H9 (cell line): Measurements from ENCODE around the gene BATF. TPM values are rescaled to one million over a fixed set of nuclear protein-coding genes. Genes with fewer than 3 reads are reported as not detected.
A peak's percentile ranks its signal among the peaks of the same experiment; 100 is the strongest.

Experiments
- DNase-seq: peaks from one replicate; pipeline ENCODE4 v3.0.0-alpha.2; 2017
- H2AFZ ChIP-seq: one replicate; pipeline ENCODE4 v1.6.1; 2013; ENCODE audit warnings: mild to moderate bottlenecking, low read length, control low read depth, moderate library complexity
- H2AK5ac ChIP-seq: 2 replicates; pipeline ENCODE4 v1.6.1; 2013; ENCODE audit warnings: low read length, control low read depth, mixed read lengths; ENCODE audit not compliant: insufficient read length
- H2BK120ac ChIP-seq: one replicate; pipeline ENCODE4 v1.6.1; 2013; ENCODE audit warnings: low read depth, mild to moderate bottlenecking, low read length, control low read depth, inconsistent platforms; ENCODE audit not compliant: poor library complexity, severe bottlenecking
- H2BK12ac ChIP-seq: 2 replicates; pipeline ENCODE4 v1.6.1; 2013; ENCODE audit warnings: low read length, control low read depth, mixed read lengths, low read depth; ENCODE audit not compliant: insufficient read length
- H2BK15ac ChIP-seq: 2 replicates; pipeline ENCODE4 v1.6.1; 2013; ENCODE audit warnings: low read depth, low read length, control low read depth
- H2BK20ac ChIP-seq: one replicate; pipeline ENCODE4 v1.6.1; 2013; ENCODE audit warnings: low read depth, mild to moderate bottlenecking, low read length, control low read depth, inconsistent platforms; ENCODE audit not compliant: poor library complexity, severe bottlenecking
- H2BK5ac ChIP-seq: 2 replicates; pipeline ENCODE4 v1.6.1; 2013; ENCODE audit warnings: low read length, control low read depth, mixed read lengths; ENCODE audit not compliant: insufficient read length
- H3K14ac ChIP-seq: 2 replicates; pipeline ENCODE4 v1.6.1; 2013; ENCODE audit warnings: low read length, control low read depth; ENCODE audit not compliant: insufficient read depth
- H3K18ac ChIP-seq: 2 replicates; pipeline ENCODE4 v1.6.1; 2013; ENCODE audit warnings: low read depth, mild to moderate bottlenecking, mixed read lengths, low read length, control low read depth; ENCODE audit not compliant: insufficient read length
- H3K23ac ChIP-seq: 2 replicates; pipeline ENCODE4 v1.6.1; 2013; ENCODE audit warnings: low read length, control low read depth, mixed read lengths, low read depth; ENCODE audit not compliant: insufficient read length
- H3K23me2 ChIP-seq: 2 replicates; pipeline ENCODE4 v1.6.1; 2013; ENCODE audit warnings: low read depth, mild to moderate bottlenecking, mixed read lengths, low read length, control low read depth; ENCODE audit not compliant: insufficient read length, poor library complexity, severe bottlenecking
- H3K27ac ChIP-seq: 2 replicates; pipeline ENCODE4 v1.5.1; 2013; ENCODE audit warnings: low read length, control low read depth, mixed read lengths, low read depth; ENCODE audit not compliant: insufficient read length
- H3K27me3 ChIP-seq: 2 replicates; pipeline ENCODE4 v1.6.1; 2013; ENCODE audit warnings: low read length, control low read depth, inconsistent platforms; ENCODE audit not compliant: insufficient read depth
- H3K4ac ChIP-seq: 2 replicates; pipeline ENCODE4 v1.6.1; 2013; ENCODE audit warnings: low read depth, mild to moderate bottlenecking, control low read depth, inconsistent platforms, low read length, moderate library complexity
- H3K4me1 ChIP-seq: 2 replicates; pipeline ENCODE4 v1.6.1; 2013; ENCODE audit warnings: low read length, control low read depth, inconsistent platforms; ENCODE audit not compliant: insufficient read depth
- H3K4me2 ChIP-seq: 2 replicates; pipeline ENCODE4 v1.6.1; 2013; ENCODE audit warnings: low read length, control low read depth, mixed read lengths; ENCODE audit not compliant: insufficient read length, insufficient read depth
- H3K56ac ChIP-seq: 2 replicates; pipeline ENCODE4 v1.6.1; 2013; ENCODE audit warnings: low read depth, mild to moderate bottlenecking, mixed read lengths, low read length, control low read depth; ENCODE audit not compliant: insufficient read length
- H3K79me1 ChIP-seq: 2 replicates; pipeline ENCODE4 v1.6.1; 2013; ENCODE audit warnings: low read depth, mild to moderate bottlenecking, moderate library complexity, low read length, control low read depth, inconsistent platforms; ENCODE audit not compliant: insufficient read depth, poor library complexity, severe bottlenecking
- H3K79me2 ChIP-seq: 2 replicates; pipeline ENCODE4 v1.6.1; 2013; ENCODE audit warnings: low read length, control low read depth, inconsistent platforms; ENCODE audit not compliant: insufficient read depth
- H3K9ac ChIP-seq: 2 replicates; pipeline ENCODE4 v1.6.1; 2013; ENCODE audit warnings: low read length, control low read depth, mixed read lengths; ENCODE audit not compliant: insufficient read length; ENCODE audit errors: extremely low read depth
- H3K9me3 ChIP-seq: one replicate; pipeline ENCODE4 v1.6.1; 2013; ENCODE audit warnings: low read depth, low read length, inconsistent platforms; ENCODE audit not compliant: control insufficient read depth
- H3T11ph ChIP-seq: one replicate; pipeline ENCODE4 v1.6.1; 2013; ENCODE audit warnings: mild to moderate bottlenecking, low read length, control low read depth, inconsistent platforms
- H4K20me1 ChIP-seq: one replicate; pipeline ENCODE4 v1.6.1; 2013; ENCODE audit not compliant: control insufficient read depth, insufficient read length, insufficient read depth
- H4K5ac ChIP-seq: 2 replicates; pipeline ENCODE4 v1.6.1; 2013; ENCODE audit warnings: low read depth, mild to moderate bottlenecking, mixed read lengths, low read length, control low read depth; ENCODE audit not compliant: insufficient read length
- H4K8ac ChIP-seq: replicated peaks from 2 replicates; pipeline ENCODE4 v1.6.1; 2013; ENCODE audit warnings: low read length, control low read depth, mixed read lengths, low read depth; ENCODE audit not compliant: insufficient read length
- H4K91ac ChIP-seq: 2 replicates; pipeline ENCODE4 v1.6.1; 2013; ENCODE audit warnings: low read depth, mild to moderate bottlenecking, moderate library complexity, mixed read lengths, low read length, control low read depth; ENCODE audit not compliant: insufficient read length
- H3K27ac Mint-ChIP-seq, 3 experiments: 2 replicates in 2 of 3; 3 replicates in 1 of 3; pipeline ENCODE4 v1.8.0; 2020 to 2021; ENCODE audit warnings: mixed read lengths in 3 of 3, mild to moderate bottlenecking in 1 of 3, moderate library complexity in 1 of 3
- H3K27me3 Mint-ChIP-seq: 2 replicates; pipeline ENCODE4 v1.8.0; 2021; ENCODE audit warnings: low read depth, mild to moderate bottlenecking, moderate library complexity, mixed read lengths
- H3K36me3 Mint-ChIP-seq, 3 experiments: 2 replicates in 2 of 3; 3 replicates in 1 of 3; pipeline ENCODE4 v1.8.0; 2020 to 2021; ENCODE audit warnings: low read depth in 3 of 3, mixed read lengths in 3 of 3; ENCODE audit not compliant: insufficient read depth in 1 of 3
- H3K4me1 Mint-ChIP-seq, 2 experiments: 2 replicates each; pipeline ENCODE4 v1.8.0; 2020; ENCODE audit warnings: mixed read lengths in 2 of 2
- H3K4me3 Mint-ChIP-seq, 2 experiments: 2 replicates in 1 of 2; 3 replicates in 1 of 2; pipeline ENCODE4 v1.8.0; 2020 to 2021; ENCODE audit warnings: mild to moderate bottlenecking in 2 of 2, mixed read lengths in 2 of 2, moderate library complexity in 1 of 2
- H3K9me3 Mint-ChIP-seq, 2 experiments: 2 replicates in 1 of 2; 3 replicates in 1 of 2; pipeline ENCODE4 v1.8.0; 2020; ENCODE audit warnings: mild to moderate bottlenecking in 2 of 2, mixed read lengths in 2 of 2, moderate library complexity in 1 of 2
- WGBS: extraction: QIAGEN DNeasy Blood & Tissue Kit; methylation state at CpG from one replicate; pipeline ENCODE4 v1.1.7; 2013; ENCODE audit warnings: missing lambda C conversion rate, low lambda C conversion rate, mixed read lengths; ENCODE audit not compliant: insufficient read length; ENCODE audit errors: extremely low coverage; 5-methylcytosine and 5-hydroxymethylcytosine counted together
- total RNA-seq: library from RNA; stranded (reverse); gene quantifications from 2 replicates; pipeline ENCODE4 v1.2.1, GENCODE V29; 2021
- TF ChIP-seq, protein P1 (sequence below): fragments of 200-600 bp; sonication (generic); conservative IDR thresholded peaks from 3 replicates; pipeline ENCODE4 v1.8.0; 2021; ENCODE audit warnings: antibody characterized with exemption, mild to moderate bottlenecking

The BATF gene
- total RNA-seq, 1 experiment from 2014 or later: not detected

DNA sequence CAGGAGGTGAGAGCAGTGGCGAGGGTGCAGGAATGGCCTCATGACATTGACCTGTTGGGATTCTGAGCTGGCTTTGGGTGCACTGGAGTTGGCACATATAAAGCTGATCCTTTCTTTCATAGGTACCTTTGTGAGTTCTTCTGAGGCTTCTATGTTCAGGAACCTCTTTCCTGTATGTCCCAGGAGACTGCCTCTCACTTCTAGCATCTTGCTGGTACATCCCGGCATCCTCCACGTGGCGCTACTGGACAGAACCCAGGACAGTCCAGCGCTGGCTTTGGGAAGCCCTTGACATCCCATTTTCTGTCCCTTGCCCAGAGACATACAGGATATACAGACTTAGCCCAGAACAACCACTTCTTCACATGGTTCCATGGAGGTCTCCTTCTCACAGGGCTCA is 44.4 kb upstream of the BATF start:
- Histone ChIP-seq H2BK12ac (no peak overlapping the region), H3K18ac (no peak overlapping the region), H4K91ac (no peak overlapping the region), H2BK20ac (no peak overlapping the region), H2BK5ac (no peak overlapping the region), H2BK120ac (no peak overlapping the region), H3K4me1 (peaks cover 3% of the 10 kb centered on the region; the same call in 1 of the 2 replicates), H4K5ac (no peak overlapping the region), H2BK15ac (no peak overlapping the region), H3K23ac (no peak overlapping the region), H2AFZ (no peak overlapping the region), H3K4me2 (no peak overlapping the region), H3K79me2 (no peaks in the 10 kb centered on the region), H2AK5ac (no peak overlapping the region), H3K23me2 (no peaks in the 10 kb centered on the region), H4K8ac (no peak overlapping the region), H3K27ac (no peak overlapping the region), H3K9ac (no peak overlapping the region), H3T11ph (no peak overlapping the region), H4K20me1 (no peaks in the 10 kb centered on the region), H3K9me3 (no peaks in the 10 kb centered on the region), H3K14ac (no peak overlapping the region), H3K27me3 (no peaks in the 10 kb centered on the region), H3K56ac (no peak overlapping the region), H3K4ac (no peak overlapping the region), H3K79me1 (no peaks in the 10 kb centered on the region)
- H3K36me3 Mint-ChIP-seq: 0 out of 7 replicates have a peak, but pooled peaks cover 0 to 2% (median 0%) of the 10 kb centered on the region in 3 experiments
- WGBS: no CpG with 5 or more reads among the region's 5 CpGs
- no peak for DNase-seq
- peaks cover 0 to 8% of the 10 kb centered on the region in 2 experiments; a peak in 2 of 5 replicates for H3K9me3 Mint-ChIP-seq
- H3K27ac Mint-ChIP-seq: peak overlapping the region in 1 of 3 experiments; percentile 23; a peak in 2 of 7 replicates
- no peaks in the 10 kb centered on the region; the same call in 1 of the 2 replicates for H3K27me3 Mint-ChIP-seq
- H3K4me1 Mint-ChIP-seq: peaks cover 24 to 40% of the 10 kb centered on the region in 2 experiments
- no peak overlapping the region for H3K4me3 Mint-ChIP-seq
- TF ChIP-seq, protein P1, sequence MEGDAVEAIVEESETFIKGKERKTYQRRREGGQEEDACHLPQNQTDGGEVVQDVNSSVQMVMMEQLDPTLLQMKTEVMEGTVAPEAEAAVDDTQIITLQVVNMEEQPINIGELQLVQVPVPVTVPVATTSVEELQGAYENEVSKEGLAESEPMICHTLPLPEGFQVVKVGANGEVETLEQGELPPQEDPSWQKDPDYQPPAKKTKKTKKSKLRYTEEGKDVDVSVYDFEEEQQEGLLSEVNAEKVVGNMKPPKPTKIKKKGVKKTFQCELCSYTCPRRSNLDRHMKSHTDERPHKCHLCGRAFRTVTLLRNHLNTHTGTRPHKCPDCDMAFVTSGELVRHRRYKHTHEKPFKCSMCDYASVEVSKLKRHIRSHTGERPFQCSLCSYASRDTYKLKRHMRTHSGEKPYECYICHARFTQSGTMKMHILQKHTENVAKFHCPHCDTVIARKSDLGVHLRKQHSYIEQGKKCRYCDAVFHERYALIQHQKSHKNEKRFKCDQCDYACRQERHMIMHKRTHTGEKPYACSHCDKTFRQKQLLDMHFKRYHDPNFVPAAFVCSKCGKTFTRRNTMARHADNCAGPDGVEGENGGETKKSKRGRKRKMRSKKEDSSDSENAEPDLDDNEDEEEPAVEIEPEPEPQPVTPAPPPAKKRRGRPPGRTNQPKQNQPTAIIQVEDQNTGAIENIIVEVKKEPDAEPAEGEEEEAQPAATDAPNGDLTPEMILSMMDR: no peak
